ENCODE measurements around the gene IFNL4. TPM values are rescaled to one million over a fixed set of nuclear protein-coding genes. Genes with fewer than 3 reads are reported as not detected.

IFNL4 gene
- total RNA-seq, 1 donor from 2014 or later, result not detected

DNA sequence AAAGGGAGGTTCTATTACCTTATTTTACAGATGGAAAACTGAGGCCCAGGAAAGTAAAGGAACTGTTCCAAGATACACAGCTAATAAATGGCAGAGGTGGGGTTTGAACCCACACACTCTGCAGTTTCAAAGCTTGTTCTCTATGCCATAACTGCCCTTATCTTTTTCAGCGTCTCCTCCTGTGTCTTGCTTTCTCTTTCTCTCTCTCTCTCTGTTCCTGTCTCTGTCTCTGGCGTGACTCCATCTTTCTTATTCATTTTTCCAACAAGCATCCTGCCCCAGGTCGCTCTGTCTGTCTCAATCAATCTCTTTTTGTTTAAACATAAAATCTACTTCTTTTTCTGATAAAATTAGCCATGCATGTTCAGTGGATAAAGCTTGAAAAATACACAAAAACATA, 3.2 kb upstream of the IFNL4 start:
- no peak for DNase-seq (ENCODE audit: low spot score)
- Mint-ChIP-seq H3K4me1 (peaks cover 2% of the 10 kb centered on the region), H3K27ac (no peak overlapping the region), H3K36me3 (no peaks in the 10 kb centered on the region), H3K4me3 (no peak overlapping the region), H3K27me3 (ENCODE audit: insufficient read depth, low read depth) (peaks cover 31% of the 10 kb centered on the region), H3K9me3 (no peaks in the 10 kb centered on the region)
- Histone ChIP-seq H3K27ac (no peak overlapping the region), H3K79me2 (ENCODE audit: low read depth) (no peaks in the 10 kb centered on the region), H3K4me2 (no peak overlapping the region), H3K4me3 (no peak overlapping the region), H3K4me1 (no peaks in the 10 kb centered on the region), H3F3A (ENCODE audit: low read depth) (no peaks in the 10 kb centered on the region), H4K20me1 (ENCODE audit: low read depth) (no peaks in the 10 kb centered on the region), H3K36me3 (no peaks in the 10 kb centered on the region), H3K9ac (no peak overlapping the region), H3K27me3 (peaks cover 100% of the 10 kb centered on the region), H3K9me3 (ENCODE audit: low read depth) (no peaks in the 10 kb centered on the region), H2AFZ (replicated peaks) (no peak overlapping the region)
- TF ChIP-seq EZH2 (IDR thresholded peaks at IDR 0.05) (no peak), EZH2phosphoT487 (IDR thresholded peaks at IDR 0.05) (no peak)
- TF ChIP-seq, protein P1, sequence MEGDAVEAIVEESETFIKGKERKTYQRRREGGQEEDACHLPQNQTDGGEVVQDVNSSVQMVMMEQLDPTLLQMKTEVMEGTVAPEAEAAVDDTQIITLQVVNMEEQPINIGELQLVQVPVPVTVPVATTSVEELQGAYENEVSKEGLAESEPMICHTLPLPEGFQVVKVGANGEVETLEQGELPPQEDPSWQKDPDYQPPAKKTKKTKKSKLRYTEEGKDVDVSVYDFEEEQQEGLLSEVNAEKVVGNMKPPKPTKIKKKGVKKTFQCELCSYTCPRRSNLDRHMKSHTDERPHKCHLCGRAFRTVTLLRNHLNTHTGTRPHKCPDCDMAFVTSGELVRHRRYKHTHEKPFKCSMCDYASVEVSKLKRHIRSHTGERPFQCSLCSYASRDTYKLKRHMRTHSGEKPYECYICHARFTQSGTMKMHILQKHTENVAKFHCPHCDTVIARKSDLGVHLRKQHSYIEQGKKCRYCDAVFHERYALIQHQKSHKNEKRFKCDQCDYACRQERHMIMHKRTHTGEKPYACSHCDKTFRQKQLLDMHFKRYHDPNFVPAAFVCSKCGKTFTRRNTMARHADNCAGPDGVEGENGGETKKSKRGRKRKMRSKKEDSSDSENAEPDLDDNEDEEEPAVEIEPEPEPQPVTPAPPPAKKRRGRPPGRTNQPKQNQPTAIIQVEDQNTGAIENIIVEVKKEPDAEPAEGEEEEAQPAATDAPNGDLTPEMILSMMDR (IDR thresholded peaks at IDR 0.05), result no peak

DNA sequence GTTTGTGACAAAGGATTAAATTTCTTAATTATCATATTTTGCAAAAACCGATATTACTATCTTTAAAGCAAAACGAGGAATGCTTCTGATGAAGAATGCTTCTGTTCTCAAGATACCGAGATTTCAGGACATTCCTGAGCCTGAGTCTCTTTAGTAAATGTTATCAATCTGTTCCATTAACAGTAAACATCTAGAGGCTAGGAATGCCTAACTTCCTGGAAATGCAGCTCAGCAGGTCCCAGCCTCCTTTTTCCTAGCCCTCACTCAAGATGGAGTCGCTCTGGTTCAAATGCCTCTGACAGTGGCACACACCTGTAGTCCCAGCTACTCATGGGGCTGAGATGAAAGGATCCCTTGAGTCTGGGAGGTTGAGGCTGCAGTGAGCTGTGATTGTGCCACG, 2.4 kb upstream of the IFNL4 start:
- Histone ChIP-seq H3F3A (ENCODE audit: low read depth) (no peaks in the 10 kb centered on the region), H3K36me3 (no peaks in the 10 kb centered on the region), H2AFZ (replicated peaks) (no peak overlapping the region), H4K20me1 (ENCODE audit: low read depth) (no peaks in the 10 kb centered on the region), H3K9ac (no peak overlapping the region), H3K79me2 (ENCODE audit: low read depth) (no peaks in the 10 kb centered on the region), H3K27me3 (peaks cover 96% of the 10 kb centered on the region), H3K4me3 (no peak overlapping the region), H3K4me1 (no peaks in the 10 kb centered on the region), H3K9me3 (ENCODE audit: low read depth) (no peaks in the 10 kb centered on the region), H3K27ac (no peak overlapping the region), H3K4me2 (no peak overlapping the region)
- no peaks in the 10 kb centered on the region for H3K36me3 Mint-ChIP-seq
- no peak overlapping the region for H3K27ac Mint-ChIP-seq
- no peaks in the 10 kb centered on the region for H3K9me3 Mint-ChIP-seq
- H3K4me1 Mint-ChIP-seq, result peaks cover 2% of the 10 kb centered on the region
- DNase-seq (ENCODE audit: low spot score), result no peak
- H3K27me3 Mint-ChIP-seq (ENCODE audit: insufficient read depth, low read depth), result peaks cover 30% of the 10 kb centered on the region
- no peak overlapping the region for H3K4me3 Mint-ChIP-seq
- TF ChIP-seq EZH2phosphoT487 (IDR thresholded peaks at IDR 0.05) (no peak), EZH2 (IDR thresholded peaks at IDR 0.05) (no peak)
- TF ChIP-seq, protein P1 (IDR thresholded peaks at IDR 0.05), result no peak

DNA sequence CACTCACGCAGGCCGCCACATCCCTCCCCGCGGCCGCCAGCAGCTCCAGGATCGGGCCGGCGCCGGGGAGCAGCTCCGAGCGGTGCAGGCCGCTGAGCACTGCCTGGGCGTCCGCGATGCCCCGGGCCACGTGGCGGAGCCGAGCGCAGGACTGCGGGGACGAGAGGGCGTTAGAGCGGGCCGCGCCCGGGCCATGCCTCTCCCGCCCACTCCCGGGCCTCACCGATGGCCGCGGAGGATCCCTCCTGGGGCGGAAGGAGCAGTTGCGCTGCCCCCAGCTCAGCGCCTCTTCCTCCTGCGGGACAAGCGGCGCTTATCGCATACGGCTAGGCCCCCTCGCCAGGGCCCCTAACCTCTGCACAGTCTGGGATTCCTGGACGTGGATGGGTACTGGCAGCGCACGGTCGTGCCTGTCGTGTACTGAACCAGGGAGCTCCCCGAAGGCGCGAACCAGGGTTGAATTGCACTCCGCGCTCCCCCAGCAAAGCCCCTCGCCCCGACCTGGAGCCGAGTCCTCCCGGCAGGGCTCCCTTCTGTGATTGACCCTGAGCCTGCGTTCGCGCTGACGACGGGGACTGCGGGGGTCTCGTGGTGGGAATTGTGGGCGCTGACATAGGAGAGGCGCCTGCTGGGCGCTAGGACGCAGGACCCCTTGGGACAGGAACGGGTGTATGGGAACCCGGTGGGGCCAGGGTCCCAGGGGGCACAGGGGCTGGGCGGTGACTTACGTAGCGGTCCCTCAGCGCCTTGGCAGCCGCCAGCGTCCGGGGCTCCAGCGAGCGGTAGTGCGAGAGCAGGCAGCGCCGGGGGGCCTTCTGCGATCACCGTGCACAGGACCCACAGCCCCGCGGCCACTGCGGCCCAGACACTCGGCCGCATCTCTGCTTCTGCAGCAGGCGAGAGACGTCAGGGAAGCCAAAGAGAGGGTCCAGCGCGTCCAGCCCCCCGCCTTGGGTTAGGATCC, 673 bp downstream of the IFNL4 start:
- H3K9ac ChIP-seq, result no peak overlapping the region
- no peaks in the 10 kb centered on the region for H3K4me1 ChIP-seq
- Mint-ChIP-seq H3K27ac (no peak overlapping the region), H3K9me3 (no peaks in the 10 kb centered on the region), H3K4me3 (no peak overlapping the region), H3K36me3 (no peaks in the 10 kb centered on the region), H3K4me1 (peaks cover 7% of the 10 kb centered on the region), H3K27me3 (ENCODE audit: insufficient read depth, low read depth) (peaks cover 32% of the 10 kb centered on the region)
- H2AFZ ChIP-seq (replicated peaks), result peak overlapping the region; percentile 89
- H3K9me3 ChIP-seq (ENCODE audit: low read depth), result no peaks in the 10 kb centered on the region
- H3K27me3 ChIP-seq, result peaks cover 78% of the 10 kb centered on the region
- TF ChIP-seq EZH2phosphoT487 (IDR thresholded peaks at IDR 0.05), result peak; percentile 97
- TF ChIP-seq, protein P1 (IDR thresholded peaks at IDR 0.05), result no peak
- peak; percentile 85 for TF ChIP-seq EZH2 (IDR thresholded peaks at IDR 0.05)
- no peaks in the 10 kb centered on the region for H3F3A ChIP-seq (ENCODE audit: low read depth)
- no peaks in the 10 kb centered on the region for H4K20me1 ChIP-seq (ENCODE audit: low read depth)
- DNase-seq (ENCODE audit: low spot score), result peak; percentile 67
- peak overlapping the region; percentile 62 for H3K4me2 ChIP-seq
- H3K36me3 ChIP-seq, result no peaks in the 10 kb centered on the region
- no peak overlapping the region for H3K27ac ChIP-seq
- no peaks in the 10 kb centered on the region for H3K79me2 ChIP-seq (ENCODE audit: low read depth)
- H3K4me3 ChIP-seq, result peak overlapping the region; percentile 27

Measured in neural progenitor cell (in vitro differentiated cells).